Kasumi-1 (cell line): ENCODE data around the gene ZNF771.

Experiments
- DNase-seq, 2 experiments: peaks; one replicate each; lab custom pipeline; 2025; lab: John Stamatoyannopoulos, UW

The ZNF771 gene

DNA sequence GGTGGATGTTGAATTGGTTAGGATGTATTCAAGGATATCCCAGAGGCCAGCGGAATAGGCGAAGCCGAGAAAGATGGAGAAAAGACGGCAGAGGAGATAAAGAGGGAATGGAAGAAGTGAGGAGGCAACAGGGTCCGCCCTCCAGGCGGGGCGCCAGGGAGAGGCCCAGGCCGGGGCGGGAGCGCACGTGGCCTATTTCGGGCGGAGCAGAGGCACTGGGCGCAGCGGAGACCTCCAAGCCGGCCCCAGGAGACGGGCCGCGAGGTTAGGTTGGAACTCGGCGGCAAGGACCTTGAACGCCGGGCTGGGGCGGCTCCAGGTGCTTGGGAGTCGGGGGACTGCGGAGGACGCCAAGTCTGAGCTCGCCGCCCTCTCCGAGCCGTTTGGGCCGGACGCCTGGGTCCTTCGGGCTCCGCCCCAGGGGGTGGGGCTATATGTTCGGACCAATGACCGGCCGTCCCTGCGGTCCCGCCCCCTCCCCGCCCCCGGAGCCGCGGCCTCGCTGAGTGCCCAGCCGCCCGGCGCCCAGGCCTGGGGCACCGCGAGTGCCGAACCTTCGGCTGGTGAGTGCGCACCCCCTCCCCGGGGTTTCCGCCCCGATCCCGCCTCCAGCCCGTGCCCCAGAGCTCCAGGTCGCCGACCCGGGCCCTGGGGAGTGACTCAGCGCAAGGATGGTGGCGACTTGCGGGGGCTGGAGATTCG lies at the start of gene ZNF771:
Gene ZNF771 (plus strand): TSS at position 505 of the 702 bp plus-strand sequence. CDS start 448 bp downstream, outside the sequence.
- peak; percentile 60 to 61 for DNase-seq

DNA sequence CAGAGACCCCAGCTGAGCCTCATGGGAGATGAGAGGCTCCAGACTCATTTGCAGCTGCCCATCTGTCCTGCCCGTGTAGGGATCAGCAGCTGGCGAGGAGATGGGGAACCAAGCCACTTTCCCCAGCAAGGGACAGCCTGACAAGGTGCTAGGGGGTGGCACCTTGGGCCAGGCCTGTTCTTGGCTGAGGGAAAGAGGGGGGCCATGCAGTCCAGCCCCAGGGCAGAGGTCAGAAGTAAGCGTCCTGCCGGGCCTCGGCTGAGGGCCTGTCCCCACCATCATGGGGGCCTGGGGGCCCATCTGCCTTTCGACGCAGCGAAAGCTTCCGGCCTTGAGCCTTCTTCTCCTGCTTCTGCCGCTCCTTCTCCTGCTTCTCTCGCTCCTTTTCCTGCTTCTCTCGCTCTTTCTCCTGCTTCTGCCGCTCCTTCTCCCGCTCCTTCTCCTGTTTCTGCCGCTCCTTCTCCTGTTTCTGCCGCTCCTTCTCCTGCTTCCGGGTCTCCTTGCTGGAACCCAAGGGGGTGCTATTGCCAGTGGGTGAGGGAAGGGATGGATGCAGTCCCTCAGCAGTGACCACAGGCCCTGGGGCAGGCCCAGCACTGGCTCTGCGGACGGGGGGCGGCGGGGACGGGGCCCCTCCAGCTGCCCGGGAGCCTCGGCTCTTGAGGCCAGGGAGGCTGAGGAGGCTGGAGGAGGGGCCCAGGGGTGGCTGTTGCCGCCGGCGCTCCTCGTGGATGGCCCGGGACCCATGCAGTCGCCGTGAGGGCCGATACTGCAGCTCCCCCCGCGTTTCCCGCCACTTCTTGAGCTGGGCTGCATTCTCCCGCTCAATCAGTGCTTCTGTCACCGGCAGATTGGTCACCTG lies 49.5 kb upstream of the ZNF771 start:
- DNase-seq = no peak

DNA sequence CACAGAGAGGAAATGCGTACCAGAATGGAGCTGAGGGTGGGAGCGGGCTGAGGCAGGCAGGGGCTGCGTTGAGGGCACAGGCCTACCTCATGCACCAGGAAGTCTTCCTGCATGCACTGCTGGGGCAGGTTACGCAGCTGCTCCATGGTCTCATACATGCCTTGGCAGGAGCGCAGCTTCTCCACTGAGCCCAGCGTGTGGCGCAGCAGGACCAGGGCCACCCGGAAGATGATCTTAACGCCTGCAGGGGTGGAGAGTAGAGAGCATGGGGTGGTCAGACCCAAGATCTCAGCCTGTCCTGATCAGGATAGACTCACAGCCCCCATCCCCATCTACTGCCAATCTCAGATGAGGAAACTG lies 48.8 kb upstream of the ZNF771 start:
- DNase-seq = no peak

DNA sequence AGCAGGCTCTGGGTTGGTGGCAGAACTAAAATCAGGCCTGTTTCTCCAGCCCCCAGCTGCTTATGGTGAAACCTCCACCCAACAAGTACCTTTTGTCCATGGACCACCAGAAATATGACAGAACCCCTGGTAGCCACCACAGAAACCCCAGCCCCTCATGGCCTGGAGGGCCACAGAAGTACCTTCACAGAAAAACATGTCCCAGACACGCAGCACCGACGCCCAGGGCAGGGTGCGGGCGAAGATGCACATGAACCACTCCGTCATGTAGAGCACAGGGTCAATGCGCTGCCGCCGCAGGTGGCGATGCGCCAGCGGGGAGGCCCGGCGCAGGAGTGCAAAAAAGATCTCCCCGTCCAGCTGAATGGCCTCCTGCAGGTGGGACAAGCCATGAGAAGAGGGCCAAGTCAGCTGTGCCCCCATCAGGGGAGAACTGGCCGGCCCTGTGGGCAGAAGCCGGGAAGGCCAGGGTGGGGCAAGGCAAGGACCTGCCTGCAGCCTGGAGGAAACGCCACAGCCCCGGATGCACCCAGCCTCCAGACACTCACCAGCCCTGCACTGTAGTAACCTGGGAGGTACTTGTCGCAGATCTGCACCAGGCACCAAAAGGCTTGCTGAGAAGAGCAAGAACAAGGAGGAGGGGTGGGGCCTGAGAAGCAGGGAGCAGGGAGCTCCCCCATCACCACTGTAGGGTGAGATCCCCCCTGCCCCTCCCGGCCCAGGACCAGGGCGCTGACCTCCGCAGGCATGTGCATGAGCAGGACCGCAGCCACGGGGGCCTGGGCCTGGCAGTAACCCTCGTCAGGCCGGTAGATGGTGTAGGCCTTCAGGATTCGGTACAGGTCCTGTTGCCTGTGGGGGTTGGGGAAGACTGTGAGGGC lies 48.2 kb upstream of the ZNF771 start:
- no peak for DNase-seq

DNA sequence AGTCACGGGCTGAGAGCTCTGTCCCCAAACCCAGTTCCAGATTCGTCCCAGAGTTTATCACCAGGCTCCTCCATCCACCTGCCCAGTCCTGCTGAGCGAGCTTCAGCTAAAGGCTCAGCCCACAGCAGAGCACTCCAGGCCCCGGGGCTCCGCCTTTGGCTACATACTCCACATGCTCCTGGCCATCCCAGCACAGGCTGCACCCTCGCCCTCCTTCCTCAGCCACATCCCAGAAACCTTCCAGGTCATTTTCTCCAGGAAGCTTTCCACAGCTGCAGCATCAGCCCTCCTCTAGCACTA lies 47.6 kb upstream of the ZNF771 start:
- DNase-seq = no peak

DNA sequence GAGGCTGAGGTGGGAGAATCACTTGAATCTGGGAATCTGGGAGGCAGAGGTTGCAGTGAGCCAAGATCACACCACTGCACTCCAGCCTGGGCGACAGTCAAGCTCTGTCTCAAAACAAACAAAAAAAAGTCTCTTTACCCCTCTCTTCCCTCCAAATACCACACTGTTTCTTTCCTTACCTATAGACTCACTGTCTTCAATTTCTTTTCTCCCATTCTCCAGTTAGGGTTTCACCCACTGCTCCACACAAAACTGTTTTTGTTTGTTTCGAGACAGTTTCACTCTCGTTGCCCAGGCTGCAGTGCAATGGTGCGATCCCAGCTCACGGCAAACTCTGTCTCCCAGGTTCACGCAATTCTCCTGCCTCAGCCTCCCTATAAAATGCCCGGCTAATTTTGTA lies 46.2 kb upstream of the ZNF771 start:
- DNase-seq = no peak

DNA sequence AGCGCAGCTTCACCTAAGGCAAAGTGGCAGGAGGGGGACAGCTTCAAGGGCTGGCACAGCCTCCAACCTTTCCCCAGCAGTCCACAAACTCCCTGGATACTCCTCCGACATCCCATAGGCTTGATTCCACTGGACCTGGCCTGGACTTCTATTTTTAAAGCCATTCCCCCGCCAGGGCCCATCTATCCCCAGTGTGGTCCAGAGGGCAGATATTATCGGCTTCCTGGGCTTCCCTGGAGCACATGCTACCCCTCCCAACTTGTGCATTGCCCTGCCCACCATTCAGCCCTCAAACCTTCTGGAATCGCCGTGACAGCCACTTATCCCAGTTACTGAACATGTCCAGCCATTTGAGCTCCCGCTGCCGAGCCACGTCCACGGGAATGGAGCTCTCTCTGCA lies 42.2 kb upstream of the ZNF771 start:
- no peak for DNase-seq

DNA sequence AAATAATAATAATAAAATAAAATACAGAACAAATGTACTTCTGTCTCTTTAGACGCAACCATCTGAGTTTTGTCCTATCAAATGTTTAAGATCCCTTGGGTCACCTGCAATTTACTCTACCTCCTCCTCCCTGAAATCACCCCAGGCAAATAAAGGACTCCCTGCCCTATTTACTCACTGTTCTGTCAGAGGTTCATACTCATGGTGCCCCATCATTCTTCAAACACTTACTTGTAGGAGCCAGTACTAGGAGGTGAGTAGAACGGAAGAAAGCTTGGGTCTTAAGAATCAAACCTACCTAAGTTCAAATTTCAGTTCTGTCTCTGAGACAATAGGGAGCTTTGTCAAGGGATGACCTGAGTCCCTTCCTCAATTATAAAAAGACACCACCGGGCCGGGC lies 40.9 kb upstream of the ZNF771 start:
- no peak for DNase-seq

DNA sequence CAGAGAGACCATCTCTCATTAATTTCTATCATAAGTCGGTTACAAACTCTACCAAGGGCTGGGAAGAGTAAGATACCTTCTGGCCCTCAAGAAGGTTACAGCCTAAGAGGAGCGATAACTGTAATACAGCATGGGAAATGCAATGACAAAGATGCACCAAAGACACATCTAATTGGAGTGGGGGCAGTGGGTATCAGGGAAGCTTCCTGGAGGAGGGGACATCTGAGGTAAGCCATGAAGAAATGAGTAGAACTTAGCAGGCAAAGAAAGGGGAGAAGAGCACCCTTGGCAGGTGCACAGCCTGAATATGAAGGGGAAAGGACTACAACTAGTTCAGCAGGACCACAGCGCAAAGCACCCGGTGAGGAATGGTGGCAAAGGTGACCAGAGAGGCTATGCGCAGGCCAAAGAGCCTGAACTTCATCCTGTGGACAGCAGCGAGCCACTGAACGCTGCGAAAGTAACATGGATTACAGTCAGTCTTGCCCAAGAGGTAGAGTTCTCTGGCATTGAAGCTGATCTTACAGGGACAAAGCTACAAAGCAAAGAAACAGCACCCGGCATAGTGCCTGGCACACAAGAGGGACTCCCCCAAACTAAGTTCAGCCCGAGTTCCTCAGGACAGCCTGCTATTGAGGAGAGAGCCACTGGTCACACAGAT lies 39.9 kb upstream of the ZNF771 start:
- DNase-seq = no peak

DNA sequence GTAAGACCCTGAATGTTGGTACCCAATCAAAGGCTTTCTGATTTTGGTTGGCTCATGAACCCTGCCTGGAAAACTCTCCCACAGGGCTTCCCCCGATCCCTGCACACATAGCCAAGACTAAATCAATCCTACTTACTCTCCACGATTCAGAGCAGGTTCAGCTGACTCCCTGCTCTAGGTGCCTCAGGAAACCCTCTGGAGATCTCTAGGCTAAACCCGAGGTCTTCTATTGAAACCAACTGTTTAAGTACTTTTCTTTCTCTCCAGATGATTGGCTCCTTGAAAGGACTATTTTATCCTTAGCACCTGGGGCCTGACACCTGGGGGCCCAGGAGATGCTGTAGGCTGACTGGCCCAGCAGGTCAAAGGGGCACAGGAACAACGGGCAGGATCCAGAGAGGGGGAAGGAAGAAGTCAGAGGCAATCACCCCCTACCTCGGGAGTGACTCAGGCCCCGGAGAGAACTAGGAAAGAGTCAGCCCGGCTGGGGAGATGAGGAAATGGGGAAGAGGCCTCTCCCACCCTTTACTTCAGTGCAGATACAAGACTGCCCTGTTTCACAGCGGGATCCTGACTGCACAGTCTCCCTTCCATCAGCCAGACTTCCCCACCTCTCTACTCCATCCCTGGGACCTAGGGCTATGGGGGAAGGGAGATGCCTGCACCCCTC lies 39.1 kb upstream of the ZNF771 start:
- peak; percentile 45 to 59 for DNase-seq

DNA sequence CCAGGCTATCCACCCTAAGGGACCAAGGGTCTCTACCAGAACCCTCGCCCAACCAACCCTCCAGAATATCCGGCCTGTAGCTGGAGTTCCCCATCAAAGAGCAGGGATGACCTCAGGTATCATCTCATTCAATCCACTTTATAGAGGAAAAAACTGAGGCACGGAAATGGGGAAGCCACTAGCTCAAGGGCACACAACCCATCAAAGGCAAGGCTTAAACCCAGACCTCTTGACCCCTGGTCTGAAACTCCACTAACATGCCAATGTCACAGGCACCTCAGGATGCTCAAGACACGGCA lies 38.7 kb upstream of the ZNF771 start:
- no peak for DNase-seq

DNA sequence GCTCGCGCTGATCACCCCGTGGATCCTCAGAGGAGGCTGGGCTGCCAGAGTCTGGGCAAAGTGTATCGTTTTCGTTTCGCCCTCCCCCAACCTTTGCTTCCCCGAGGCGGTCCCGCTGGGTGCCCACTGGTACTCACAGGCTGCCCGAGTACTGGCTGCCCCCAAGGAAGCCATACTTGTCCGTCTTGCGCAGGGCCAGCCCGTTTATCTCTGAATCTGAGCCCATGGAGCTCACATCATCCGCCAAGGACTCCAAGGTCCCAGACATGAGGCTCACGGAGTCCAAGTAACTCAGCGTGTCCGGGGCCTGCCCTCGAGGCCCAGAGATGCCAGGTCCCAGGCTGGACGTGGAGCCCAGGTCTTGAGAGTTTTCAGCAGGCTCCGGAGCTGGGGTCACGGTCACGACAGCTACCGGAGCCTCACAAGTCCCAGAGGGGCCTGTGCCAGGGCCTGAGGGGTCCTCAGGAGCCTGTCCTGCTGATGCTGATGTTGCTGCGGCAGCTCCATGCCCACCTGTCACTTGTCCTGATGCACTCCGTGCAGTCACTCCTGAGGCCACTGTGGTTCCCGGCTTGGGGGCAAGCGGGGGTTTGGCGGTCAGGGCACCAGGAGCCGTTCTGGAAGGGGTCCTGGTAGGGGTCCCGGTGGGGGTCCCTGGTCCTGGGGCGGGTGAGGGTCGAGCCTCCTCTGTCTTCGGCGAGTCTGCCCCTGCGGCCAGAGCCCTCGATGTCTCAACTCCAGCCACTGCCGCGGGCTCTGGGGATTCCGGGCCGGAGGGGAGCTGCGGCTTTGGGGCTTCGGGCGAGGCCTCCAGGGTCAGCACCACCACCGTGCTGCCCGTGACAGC lies 38.1 kb upstream of the ZNF771 start:
- no peak for DNase-seq

DNA sequence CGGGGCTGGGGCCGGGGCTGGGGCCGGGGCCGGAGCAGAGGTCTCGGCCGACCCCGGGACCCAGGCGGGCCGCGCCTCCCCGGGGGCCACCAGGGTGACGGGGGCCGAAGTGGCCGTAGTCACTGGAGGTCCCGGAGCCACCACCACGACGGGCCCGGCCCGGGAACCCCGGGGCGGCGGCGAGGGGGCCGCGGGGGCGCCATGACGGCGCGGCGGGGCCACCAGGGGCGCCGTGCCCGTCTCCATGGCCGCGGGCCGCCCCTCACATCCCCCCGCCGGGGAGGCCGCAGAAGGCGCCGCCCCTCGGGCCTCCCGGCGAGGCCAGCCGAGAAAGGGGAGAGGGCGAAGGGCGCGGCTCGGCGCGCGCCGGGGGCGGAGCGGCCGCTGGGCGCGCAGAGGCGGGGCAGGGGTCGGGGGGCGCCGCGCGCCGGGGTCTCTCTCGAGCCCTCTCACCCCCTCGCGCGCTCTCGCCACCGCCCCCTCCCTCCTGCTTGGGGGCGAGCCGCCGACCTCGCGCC lies 37.4 kb upstream of the ZNF771 start:
- DNase-seq = no peak

DNA sequence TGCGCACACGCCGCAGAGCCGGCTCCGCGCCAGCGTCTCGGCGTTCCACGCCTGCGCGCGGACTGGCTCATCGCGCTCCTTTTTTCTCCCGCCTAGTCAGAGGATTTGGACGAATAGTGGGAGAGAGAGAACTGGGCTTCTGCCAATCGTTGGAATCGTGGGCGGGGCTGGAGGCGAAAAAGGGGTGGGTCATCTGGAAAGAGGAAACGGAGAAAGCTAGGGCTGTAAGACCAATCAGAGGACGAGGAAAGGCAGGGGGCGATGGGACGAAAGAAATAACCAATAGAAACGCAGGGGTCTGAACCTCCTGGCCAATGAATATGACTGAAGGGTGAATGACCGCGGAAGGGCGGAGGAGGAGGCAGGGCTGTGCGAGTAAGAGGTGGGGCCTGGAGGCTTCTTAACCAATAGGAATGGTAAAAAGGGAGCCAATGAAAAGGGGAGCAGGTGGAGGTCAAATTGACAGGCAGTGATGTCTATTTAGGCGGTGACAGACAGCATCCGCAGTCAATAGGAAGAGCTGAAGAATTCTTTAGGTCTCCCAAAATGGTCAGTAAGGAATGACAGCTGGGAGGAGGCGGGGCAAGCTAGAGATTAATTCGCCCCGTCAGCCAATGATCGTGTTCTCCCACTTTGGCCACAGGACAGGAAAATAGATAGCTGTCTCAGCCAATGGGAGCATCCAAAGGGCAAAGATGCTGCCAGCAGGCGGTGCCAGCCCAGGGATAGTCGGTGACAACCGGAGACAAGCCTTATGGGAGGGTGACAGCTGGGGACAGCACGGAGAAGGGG lies 36.8 kb upstream of the ZNF771 start, which contains the start of gene TBC1D10B:
Gene TBC1D10B (minus strand): TSS at position 39 of the 792 bp plus-strand sequence. CDS start 311 bp downstream, outside the sequence.
- peak; percentile 96 to 97 for DNase-seq

DNA sequence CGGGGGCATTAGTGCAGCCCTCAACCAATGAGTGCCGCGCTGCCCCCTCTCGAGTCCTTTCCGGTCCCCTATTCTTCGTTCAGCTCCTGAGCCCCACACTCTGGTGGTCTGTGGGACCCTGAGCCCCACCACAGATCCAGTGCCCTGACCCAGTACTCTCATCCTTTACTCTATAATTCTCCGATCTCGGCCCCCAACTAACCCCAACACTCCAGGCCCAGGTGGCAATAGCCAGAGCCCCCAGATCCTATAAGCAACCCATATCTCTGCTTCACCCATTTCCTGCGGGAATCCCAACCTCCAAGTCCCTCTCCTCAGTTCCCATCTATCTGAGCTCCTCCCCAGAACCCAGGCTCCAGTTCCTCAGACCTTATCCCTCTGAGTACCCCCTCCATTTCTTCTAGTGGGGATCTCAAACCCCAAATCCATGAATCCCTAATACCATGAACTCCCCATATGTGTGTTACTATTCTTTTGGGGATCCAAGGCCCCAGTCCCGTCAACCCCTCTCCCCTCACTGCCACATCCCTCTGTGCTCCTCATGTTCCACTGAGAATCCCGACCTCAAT lies 36.1 kb upstream of the ZNF771 start:
- DNase-seq = no peak

DNA sequence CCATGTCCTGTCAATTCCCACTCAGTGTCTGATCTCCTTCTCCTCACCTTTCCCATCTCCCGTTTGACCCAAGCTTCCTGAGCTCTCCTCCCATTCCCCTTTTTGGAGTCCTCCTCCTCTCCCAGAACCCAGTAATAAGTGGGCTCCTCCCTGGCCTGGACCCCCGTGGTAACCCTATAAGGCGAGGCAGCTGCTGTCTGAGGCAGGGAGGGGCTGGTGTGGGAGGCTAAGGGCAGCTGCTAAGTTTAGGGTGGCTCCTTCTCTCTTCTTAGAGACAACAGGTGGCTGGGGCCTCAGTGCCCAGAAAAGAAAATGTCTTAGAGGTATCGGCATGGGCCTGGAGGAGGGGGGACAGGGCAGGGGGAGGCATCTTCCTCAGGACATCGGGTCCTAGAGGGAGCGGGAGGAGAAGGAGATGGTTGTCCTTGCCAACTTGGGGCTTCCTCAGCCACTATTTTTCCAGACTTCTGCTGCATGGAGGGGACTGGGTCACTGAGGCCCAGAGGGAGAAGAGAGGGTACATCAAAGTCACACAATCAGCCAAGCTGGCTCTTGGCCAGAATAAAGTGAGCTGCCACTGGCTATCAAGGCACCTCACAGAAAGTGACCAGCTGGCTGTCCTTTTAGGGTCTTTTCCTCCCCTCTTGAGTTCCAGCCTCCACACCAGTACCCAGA lies 35.2 kb upstream of the ZNF771 start:
- DNase-seq = no peak

DNA sequence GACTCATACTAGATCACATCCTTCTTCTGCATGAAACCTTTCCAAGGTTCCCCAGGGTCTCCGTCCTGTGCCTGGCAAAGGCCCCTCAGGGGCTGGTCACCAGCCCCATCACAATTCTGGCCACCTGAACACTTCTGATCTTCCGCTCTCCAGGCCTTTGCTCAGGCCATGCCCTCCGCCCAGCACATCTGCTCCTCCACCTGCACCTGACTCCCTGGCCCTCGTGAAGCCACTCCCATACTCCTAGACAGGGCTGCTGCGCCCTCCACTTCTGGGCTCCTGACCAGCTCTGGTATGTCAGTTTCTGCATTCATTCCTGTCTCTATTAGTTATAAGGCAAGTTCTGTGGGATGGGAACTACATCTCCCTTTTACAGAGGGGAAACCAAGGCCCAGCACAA lies 34.7 kb upstream of the ZNF771 start:
- no peak for DNase-seq

DNA sequence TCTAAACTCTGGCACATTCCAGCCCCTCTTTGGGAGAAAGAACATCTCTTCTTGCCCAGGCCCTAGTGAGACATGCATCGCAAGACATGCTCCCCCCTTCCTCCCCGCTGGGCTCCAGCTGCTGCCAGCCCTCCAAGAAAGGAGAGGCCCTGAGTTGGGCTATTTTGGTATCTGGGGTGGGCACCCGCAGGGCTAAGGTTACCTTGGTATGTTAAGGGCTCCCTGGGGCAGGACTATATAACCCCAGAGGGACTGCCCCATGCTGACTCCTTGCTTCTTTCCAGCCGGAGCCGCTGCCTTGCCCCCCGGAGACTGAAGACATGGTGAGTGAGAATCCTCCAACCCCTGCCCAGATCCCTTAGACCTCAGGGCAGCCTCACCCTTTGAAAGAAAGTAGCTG lies 32.9 kb upstream of the ZNF771 start, which contains the start of gene MYL11:
Gene MYL11 (plus strand): TSS at position 265 of the 400 bp plus-strand sequence. CDS start 56 bp downstream, at position 321.
- no peak for DNase-seq

DNA sequence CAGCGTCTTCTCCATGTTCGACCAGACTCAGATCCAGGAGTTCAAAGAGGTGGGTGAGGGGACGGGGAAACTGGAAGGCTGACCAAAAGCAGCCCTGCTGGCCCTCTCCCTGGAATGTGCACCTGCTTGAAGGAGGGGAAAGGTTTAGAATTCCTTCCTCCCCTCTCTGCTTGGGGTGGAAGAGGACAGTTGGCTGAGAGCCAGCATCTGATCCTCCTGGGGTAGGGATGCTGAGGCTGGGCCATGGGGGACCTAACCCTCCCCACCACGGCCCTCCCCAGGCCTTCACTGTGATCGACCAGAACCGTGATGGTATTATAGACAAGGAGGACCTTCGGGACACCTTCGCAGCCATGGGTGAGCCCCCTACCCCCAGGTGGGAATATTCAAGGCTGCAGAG lies 31.5 kb upstream of the ZNF771 start:
- no peak for DNase-seq
